HG02763 (cell line): ENCODE results near the gene CCL5.

Source experiments
- ATAC-seq: cut with Tn5 transposase; IDR thresholded peaks from one replicate; pipeline ENCODE4 v1.9.1; 2021; ENCODE audit warnings: mild to moderate bottlenecking, moderate library complexity; ENCODE audit not compliant: unreplicated experiment

Gene CCL5

GRCh38 chr17:35870906-35871819 lies 9.0 kb downstream of the CCL5 start:
- ATAC-seq = no peak

- no peak for ATAC-seq
Measured at GRCh38 chr17:35868737-35869136, 11.4 kb downstream of the CCL5 start, which contains the start of gene HEATR9. HEATR9 (minus strand) TSS chr17:35868891; CDS start chr17:35868742, 149 bp downstream.

GRCh38 chr17:35867574-35867973 lies 12.6 kb downstream of the CCL5 start:
- no peak for ATAC-seq

- no peak for ATAC-seq
Measured at GRCh38 chr17:35866341-35866950, 13.7 kb downstream of the CCL5 start.

GRCh38 chr17:35865412-35866340 lies 14.5 kb downstream of the CCL5 start:
- no peak for ATAC-seq

GRCh38 chr17:35864853-35865252 lies 15.3 kb downstream of the CCL5 start:
- ATAC-seq = no peak

GRCh38 chr17:35856603-35857002 lies 23.6 kb downstream of the CCL5 start:
- ATAC-seq = no peak

GRCh38 chr17:35855965-35856364 lies 24.2 kb downstream of the CCL5 start:
- no peak for ATAC-seq

GRCh38 chr17:35849469-35850348 lies 30.5 kb downstream of the CCL5 start:
- ATAC-seq = no peak

- no peak for ATAC-seq
Measured at GRCh38 chr17:35847633-35848373, 32.4 kb downstream of the CCL5 start.

- ATAC-seq = no peak
Measured at GRCh38 chr17:35847006-35847405, 33.2 kb downstream of the CCL5 start.

GRCh38 chr17:35846055-35846809 lies 33.9 kb downstream of the CCL5 start:
- ATAC-seq = no peak

GRCh38 chr17:35844547-35844946 lies 35.6 kb downstream of the CCL5 start:
- ATAC-seq = no peak

GRCh38 chr17:35843698-35844097 lies 36.5 kb downstream of the CCL5 start:
- ATAC-seq = no peak

- no peak for ATAC-seq
Measured at GRCh38 chr17:35842239-35842638, 37.9 kb downstream of the CCL5 start.

- no peak for ATAC-seq
Measured at GRCh38 chr17:35841505-35841904, 38.7 kb downstream of the CCL5 start.

GRCh38 chr17:35841101-35841500 lies 39.1 kb downstream of the CCL5 start:
- no peak for ATAC-seq

- ATAC-seq = no peak
Measured at GRCh38 chr17:35825206-35825605, 55.0 kb downstream of the CCL5 start.
